ENCODE results near the gene HELQ.

DNA sequence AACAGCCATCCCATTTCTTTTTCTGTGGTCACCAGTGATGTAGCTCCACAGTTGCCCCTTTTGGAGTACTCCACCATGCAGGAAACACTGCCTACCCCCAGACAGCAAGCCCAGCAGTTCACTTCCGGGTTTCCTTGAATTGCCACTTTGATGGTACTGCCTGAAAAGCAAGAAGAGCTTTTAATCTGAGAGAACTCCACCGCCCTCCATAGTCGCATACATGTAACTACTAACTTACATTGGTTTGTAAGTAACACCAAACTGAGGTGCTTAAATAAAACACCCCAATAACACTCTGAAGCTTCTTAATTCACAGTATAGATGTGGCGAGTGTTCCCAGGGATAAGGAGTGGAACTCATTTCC lies 67.3 kb downstream of the HELQ start:
- TF ChIP-seq CTCF (IDR thresholded peaks at IDR 0.05; ENCODE audit: low read depth, low read length, poor library complexity, severe bottlenecking) (no peak), EZH2phosphoT487 (IDR thresholded peaks at IDR 0.05; ENCODE audit: borderline replicate concordance, low read length) (no peak)
